Measurements from ENCODE around the gene PDPN.

- no peak for TF ChIP-seq EZH2 (IDR thresholded peaks at IDR 0.05; ENCODE audit: low read depth, unreplicated experiment)
- TF ChIP-seq, protein P1, sequence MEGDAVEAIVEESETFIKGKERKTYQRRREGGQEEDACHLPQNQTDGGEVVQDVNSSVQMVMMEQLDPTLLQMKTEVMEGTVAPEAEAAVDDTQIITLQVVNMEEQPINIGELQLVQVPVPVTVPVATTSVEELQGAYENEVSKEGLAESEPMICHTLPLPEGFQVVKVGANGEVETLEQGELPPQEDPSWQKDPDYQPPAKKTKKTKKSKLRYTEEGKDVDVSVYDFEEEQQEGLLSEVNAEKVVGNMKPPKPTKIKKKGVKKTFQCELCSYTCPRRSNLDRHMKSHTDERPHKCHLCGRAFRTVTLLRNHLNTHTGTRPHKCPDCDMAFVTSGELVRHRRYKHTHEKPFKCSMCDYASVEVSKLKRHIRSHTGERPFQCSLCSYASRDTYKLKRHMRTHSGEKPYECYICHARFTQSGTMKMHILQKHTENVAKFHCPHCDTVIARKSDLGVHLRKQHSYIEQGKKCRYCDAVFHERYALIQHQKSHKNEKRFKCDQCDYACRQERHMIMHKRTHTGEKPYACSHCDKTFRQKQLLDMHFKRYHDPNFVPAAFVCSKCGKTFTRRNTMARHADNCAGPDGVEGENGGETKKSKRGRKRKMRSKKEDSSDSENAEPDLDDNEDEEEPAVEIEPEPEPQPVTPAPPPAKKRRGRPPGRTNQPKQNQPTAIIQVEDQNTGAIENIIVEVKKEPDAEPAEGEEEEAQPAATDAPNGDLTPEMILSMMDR (conservative IDR thresholded peaks at IDR 0.05; ENCODE audit: low read depth in 2 of 2): no peak
- TF ChIP-seq EZH2phosphoT487 (IDR thresholded peaks at IDR 0.05; ENCODE audit: unreplicated experiment): no peak
- no peak for TF ChIP-seq POLR2AphosphoS5 (IDR thresholded peaks at IDR 0.05; ENCODE audit: low read depth)
Measured at GRCh38 chr1:13576926-13577325, 6.7 kb upstream of the PDPN start.

All from GM23338 (cell line).